OCI-LY3 (cell line): ENCODE results near the gene MARK2.

Source experiments
- EZH2phosphoT487 ChIP-seq: fragments of 200-600 bp; shearing (Covaris generic); IDR thresholded peaks from 2 replicates; pipeline ENCODE4 v1.6.1; 2018; ENCODE audit warnings: antibody characterized with exemption, mixed run types, low read depth
- TF ChIP-seq, protein P1 (sequence below): fragments of 200-600, 300-600 bp; sonication (generic); IDR thresholded peaks from 2 replicates; pipeline ENCODE4 v1.5.1; 2014; ENCODE audit warnings: antibody characterized with exemption, low read length, low read depth

- TF ChIP-seq, protein P1, sequence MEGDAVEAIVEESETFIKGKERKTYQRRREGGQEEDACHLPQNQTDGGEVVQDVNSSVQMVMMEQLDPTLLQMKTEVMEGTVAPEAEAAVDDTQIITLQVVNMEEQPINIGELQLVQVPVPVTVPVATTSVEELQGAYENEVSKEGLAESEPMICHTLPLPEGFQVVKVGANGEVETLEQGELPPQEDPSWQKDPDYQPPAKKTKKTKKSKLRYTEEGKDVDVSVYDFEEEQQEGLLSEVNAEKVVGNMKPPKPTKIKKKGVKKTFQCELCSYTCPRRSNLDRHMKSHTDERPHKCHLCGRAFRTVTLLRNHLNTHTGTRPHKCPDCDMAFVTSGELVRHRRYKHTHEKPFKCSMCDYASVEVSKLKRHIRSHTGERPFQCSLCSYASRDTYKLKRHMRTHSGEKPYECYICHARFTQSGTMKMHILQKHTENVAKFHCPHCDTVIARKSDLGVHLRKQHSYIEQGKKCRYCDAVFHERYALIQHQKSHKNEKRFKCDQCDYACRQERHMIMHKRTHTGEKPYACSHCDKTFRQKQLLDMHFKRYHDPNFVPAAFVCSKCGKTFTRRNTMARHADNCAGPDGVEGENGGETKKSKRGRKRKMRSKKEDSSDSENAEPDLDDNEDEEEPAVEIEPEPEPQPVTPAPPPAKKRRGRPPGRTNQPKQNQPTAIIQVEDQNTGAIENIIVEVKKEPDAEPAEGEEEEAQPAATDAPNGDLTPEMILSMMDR, result no peak
- TF ChIP-seq EZH2phosphoT487, result no peak
Measured at GRCh38 chr11:63907808-63908530, 69.1 kb downstream of the MARK2 start.
